SK-N-SH (cell line): ENCODE results near the gene FAM3C. TPM values are rescaled to one million over a fixed set of nuclear protein-coding genes. Genes with fewer than 3 reads are reported as not detected.

ENCODE experiments used
- CTCF ChIA-PET: fragments of 300-600, 350-600 bp; formaldehyde crosslinking; extraction: SDS; loops from one replicate; lab custom pipeline; 2021; lab: Yijun Ruan, JAX
- POLR2A ChIA-PET: fragments of 350-600 bp; sonication (Branson Sonifier 250); formaldehyde crosslinking; extraction: SDS; loops from one replicate; lab custom pipeline; 2020; ENCODE audit warnings: antibody characterized with exemption, inconsistent platforms; lab: Yijun Ruan, JAX
- DNase-seq: peaks from one replicate; pipeline ENCODE4 v3.0.0; 2012
- H2AFZ ChIP-seq: fragments of 200-600 bp; sonication (generic); 2 replicates; pipeline ENCODE4 v1.8.1; 2016; ENCODE audit warnings: antibody characterized with exemption, mild to moderate bottlenecking, low read depth
- H3F3A ChIP-seq: fragments of 200-600 bp; sonication (generic); replicated peaks from 2 replicates; pipeline ENCODE3; 2016; ENCODE audit warnings: antibody characterized with exemption, mild to moderate bottlenecking; ENCODE audit not compliant: insufficient read depth
- H3K27ac ChIP-seq, 2 experiments: fragments of 200-500 bp in 1 of 2; fragments of 200-600 bp in 1 of 2; sonication (Bioruptor generic) in 1 of 2; sonication (generic), shearing (Covaris generic) in 1 of 2; 2 replicates each; pipeline versions ENCODE4 v1.5.1 to v1.6.1; 2014 to 2016; ENCODE audit warnings: low read depth in 2 of 2, inconsistent platforms in 1 of 2, low read length in 1 of 2, mild to moderate bottlenecking in 1 of 2, mixed read lengths in 1 of 2
- H3K27me3 ChIP-seq: fragments of 200-600 bp; sonication (generic), shearing (Covaris generic); 2 replicates; pipeline ENCODE4 v1.6.1; 2016; ENCODE audit warnings: mixed run types; ENCODE audit not compliant: insufficient read depth
- H3K36me3 ChIP-seq, 2 experiments: fragments of 200-500 bp in 1 of 2; fragments of 200-600 bp in 1 of 2; sonication (Bioruptor generic) in 1 of 2; sonication (generic) in 1 of 2; replicated peaks in 1 of 2; 2 replicates each; pipeline versions ENCODE3 to v1.5.1; 2014 to 2016; ENCODE audit warnings: low read length in 1 of 2, mild to moderate bottlenecking in 1 of 2; ENCODE audit not compliant: insufficient read depth in 2 of 2, control insufficient read depth in 1 of 2
- H3K4me1 ChIP-seq, 2 experiments: fragments of 200-500 bp in 1 of 2; fragments of 200-600 bp in 1 of 2; sonication (Bioruptor generic) in 1 of 2; sonication (generic), shearing (Covaris generic) in 1 of 2; 2 replicates each; pipeline versions ENCODE4 v1.5.1 to v1.6.1; 2014 to 2016; ENCODE audit warnings: low read depth in 1 of 2, low read length in 1 of 2, mixed run types in 1 of 2; ENCODE audit not compliant: insufficient read depth in 2 of 2, control insufficient read depth in 1 of 2
- H3K4me2 ChIP-seq: fragments of 200-600 bp; sonication (generic), shearing (Covaris generic); 2 replicates; pipeline ENCODE4 v1.6.1; 2017; ENCODE audit warnings: mixed run types
- H3K4me3 ChIP-seq, 2 experiments: fragments of 200-500 bp in 1 of 2; fragments of 200-600 bp in 1 of 2; sonication (Bioruptor generic) in 1 of 2; sonication (generic), shearing (Covaris generic) in 1 of 2; 2 replicates each; pipeline versions ENCODE4 v1.5.1 to v1.8.1; 2014 to 2016; ENCODE audit warnings: low read depth in 2 of 2, inconsistent platforms in 1 of 2, low read length in 1 of 2, mild to moderate bottlenecking in 1 of 2, mixed read lengths in 1 of 2, moderate library complexity in 1 of 2
- H3K79me2 ChIP-seq: fragments of 200-600 bp; sonication (generic); 2 replicates; pipeline ENCODE4 v1.8.1; 2017; ENCODE audit warnings: mild to moderate bottlenecking; ENCODE audit not compliant: insufficient read depth
- H3K9ac ChIP-seq: fragments of 200-600 bp; sonication (generic); 2 replicates; pipeline ENCODE4 v1.6.1; 2017; ENCODE audit warnings: mixed run types
- H3K9me2 ChIP-seq: fragments of 200-600 bp; sonication (generic); 2 replicates; pipeline ENCODE4 v1.6.1; 2017; ENCODE audit warnings: mixed run types
- H3K9me3 ChIP-seq: fragments of 200-600 bp; sonication (generic); 2 replicates; pipeline ENCODE4 v1.6.1; 2017; ENCODE audit warnings: mixed run types, mild to moderate bottlenecking, moderate library complexity
- H4K20me1 ChIP-seq: fragments of 200-600 bp; sonication (generic); 2 replicates; pipeline ENCODE4 v1.6.1; 2017; ENCODE audit warnings: mild to moderate bottlenecking, mixed run types; ENCODE audit not compliant: insufficient read depth
- ELF1 ChIP-seq: IDR thresholded peaks from 2 replicates; pipeline ENCODE4 v1.4.0; 2012
- FOSL2 ChIP-seq: IDR thresholded peaks from 2 replicates; pipeline ENCODE4 v1.4.0; 2012; ENCODE audit warnings: low read depth, mild to moderate bottlenecking, moderate library complexity, borderline replicate concordance
- FOXJ3 ChIP-seq: sonication (generic); formaldehyde crosslinking; IDR thresholded peaks from 2 replicates; pipeline ENCODE4 v1.5.1; 2020; ENCODE audit warnings: mild to moderate bottlenecking, missing genetic modification reagents
- FOXM1 ChIP-seq: IDR thresholded peaks from 2 replicates; pipeline ENCODE4 v1.4.0; 2012; ENCODE audit warnings: low read depth, mild to moderate bottlenecking
- GABPA ChIP-seq: IDR thresholded peaks from 2 replicates; pipeline ENCODE4 v1.4.0; 2012; ENCODE audit warnings: low read depth, mild to moderate bottlenecking
- MEF2A ChIP-seq: IDR thresholded peaks from 2 replicates; pipeline ENCODE4 v1.4.0; 2012; ENCODE audit warnings: low read depth, borderline replicate concordance
- MXI1 ChIP-seq: IDR thresholded peaks from 2 replicates; pipeline ENCODE4 v1.6.1; 2012; ENCODE audit warnings: mild to moderate bottlenecking, low read depth, low read length, improper control_type of control experiment
- NFIC ChIP-seq: IDR thresholded peaks from 2 replicates; pipeline ENCODE4 v1.4.0; 2012; ENCODE audit warnings: borderline replicate concordance
- RAD21 ChIP-seq: IDR thresholded peaks from 2 replicates; pipeline ENCODE4 v1.6.1; 2012; ENCODE audit warnings: mild to moderate bottlenecking, low read length
- SIN3A ChIP-seq: IDR thresholded peaks from 2 replicates; pipeline ENCODE4 v1.6.1; 2012; ENCODE audit warnings: low read depth, mild to moderate bottlenecking, low read length, moderate library complexity, borderline replicate concordance
- YY1 ChIP-seq: IDR thresholded peaks from 2 replicates; pipeline ENCODE4 v1.4.0; 2012; ENCODE audit warnings: low read depth, mild to moderate bottlenecking
- WGBS: methylation state at CpG from one replicate; pipeline ENCODE4 v1.1.6; 2017; ENCODE audit warnings: low lambda C conversion rate; 5-methylcytosine and 5-hydroxymethylcytosine counted together
- polyA plus RNA-seq, 3 experiments: library from polyadenylated mRNA; depleted of rRNA; stranded (reverse); fragments of >200 nt; gene quantifications; 2 replicates each; pipeline ENCODE4 v1.2.3, GENCODE V29; 2012
- TF ChIP-seq, protein P1 (sequence below): fragments of 150-350 bp; IDR thresholded peaks from 2 replicates; pipeline ENCODE4 v1.6.1; 2016; ENCODE audit warnings: mild to moderate bottlenecking, low read depth, low read length
- TF ChIP-seq, protein P2 (sequence below): IDR thresholded peaks from 2 replicates; pipeline ENCODE4 v1.4.0; 2012; ENCODE audit warnings: low read depth, borderline replicate concordance

Gene FAM3C
- polyA plus RNA-seq, 1 of the 3 experiments (the other 2 are of a cell fraction): 80.0 TPM

DNA sequence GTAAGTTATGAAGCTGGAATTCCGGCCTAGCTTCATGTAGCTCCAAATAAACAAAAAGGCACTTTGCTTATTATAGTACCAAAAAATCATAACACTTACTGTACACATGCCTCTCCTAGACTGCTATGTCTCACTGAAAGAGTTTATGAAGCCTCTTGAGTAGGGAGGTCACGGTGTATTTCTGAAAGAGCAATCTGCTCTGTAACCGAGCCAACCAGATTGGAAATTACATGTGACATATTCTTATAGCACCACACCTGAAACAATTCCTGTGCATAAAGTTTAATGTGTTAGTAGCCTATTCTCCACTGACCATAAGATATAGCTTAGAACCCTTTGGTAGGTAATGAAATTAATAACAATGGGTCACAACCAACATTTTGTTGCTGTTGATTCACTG, 1.3 kb upstream of the FAM3C start:
- Histone ChIP-seq H3K4me2 (no peak overlapping the region), H4K20me1 (peaks cover 13% of the 10 kb centered on the region; the same call in 1 of the 2 replicates), H2AFZ (peak overlapping the region; percentile 2; the same call in 1 of the 2 replicates), H3K9ac (no peak overlapping the region), H3K4me1 (peaks cover 7 to 11% of the 10 kb centered on the region in 2 experiments; a peak in 2 of 4 replicates), H3K27ac (no peak overlapping the region), H3F3A (no peaks in the 10 kb centered on the region), H3K36me3 (peaks cover 11 to 15% of the 10 kb centered on the region in 2 experiments), H3K27me3 (no peaks in the 10 kb centered on the region), H3K79me2 (peaks cover 36% of the 10 kb centered on the region), H3K9me2 (no peaks in the 10 kb centered on the region), H3K9me3 (no peaks in the 10 kb centered on the region), H3K4me3 (no peak overlapping the region)
- ChIA-PET POLR2A (interaction anchor here (1.1 to 1.5 kb wide), 2 partner anchors 30 to 51 kb away, joined by 3 to 5 read pairs; no protein-coding TSS in a partner anchor), CTCF (interaction anchor here (1.0 to 5.7 kb wide), 17 partner anchors 9 to 289 kb away, joined by 3 to 71 read pairs (median 12); no protein-coding TSS in a partner anchor)
- DNase-seq: no peak
- 91% methylated on average over 3 of the region's 3 CpGs for WGBS
- TF ChIP-seq FOXJ3 (CRISPR knock-in tag) (no peak), GABPA (no peak), MEF2A (no peak), MXI1 (no peak), FOSL2 (no peak), RAD21 (no peak), SIN3A (no peak), YY1 (no peak), FOXM1 (no peak), NFIC (no peak)
- TF ChIP-seq, protein P1, sequence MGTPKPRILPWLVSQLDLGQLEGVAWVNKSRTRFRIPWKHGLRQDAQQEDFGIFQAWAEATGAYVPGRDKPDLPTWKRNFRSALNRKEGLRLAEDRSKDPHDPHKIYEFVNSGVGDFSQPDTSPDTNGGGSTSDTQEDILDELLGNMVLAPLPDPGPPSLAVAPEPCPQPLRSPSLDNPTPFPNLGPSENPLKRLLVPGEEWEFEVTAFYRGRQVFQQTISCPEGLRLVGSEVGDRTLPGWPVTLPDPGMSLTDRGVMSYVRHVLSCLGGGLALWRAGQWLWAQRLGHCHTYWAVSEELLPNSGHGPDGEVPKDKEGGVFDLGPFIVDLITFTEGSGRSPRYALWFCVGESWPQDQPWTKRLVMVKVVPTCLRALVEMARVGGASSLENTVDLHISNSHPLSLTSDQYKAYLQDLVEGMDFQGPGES: no peak
- TF ChIP-seq, protein P2, sequence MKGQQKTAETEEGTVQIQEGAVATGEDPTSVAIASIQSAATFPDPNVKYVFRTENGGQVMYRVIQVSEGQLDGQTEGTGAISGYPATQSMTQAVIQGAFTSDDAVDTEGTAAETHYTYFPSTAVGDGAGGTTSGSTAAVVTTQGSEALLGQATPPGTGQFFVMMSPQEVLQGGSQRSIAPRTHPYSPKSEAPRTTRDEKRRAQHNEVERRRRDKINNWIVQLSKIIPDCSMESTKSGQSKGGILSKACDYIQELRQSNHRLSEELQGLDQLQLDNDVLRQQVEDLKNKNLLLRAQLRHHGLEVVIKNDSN: no peak

DNA sequence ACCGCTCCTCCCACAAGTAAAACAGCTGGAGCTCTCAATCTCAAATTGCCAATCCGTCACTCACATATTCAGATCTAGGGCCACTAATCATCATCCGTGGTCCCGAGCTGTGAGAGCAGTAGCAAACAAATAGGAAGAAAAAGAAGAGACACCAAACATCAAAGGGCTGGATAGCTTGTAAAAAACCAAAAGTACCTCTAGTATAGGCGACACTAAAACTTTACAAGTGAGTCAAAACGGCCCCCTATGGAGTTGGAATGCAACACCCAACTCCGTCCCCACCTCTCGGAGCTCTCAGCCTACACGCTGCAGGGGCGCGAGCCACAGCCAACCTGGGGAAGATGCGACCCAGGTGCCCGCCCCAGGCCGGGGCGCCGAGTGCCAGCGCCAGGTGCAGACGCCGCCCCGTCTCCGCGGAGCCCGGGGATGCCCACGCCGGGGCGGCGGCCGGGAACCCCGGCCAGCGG, 581 bp downstream of the FAM3C start:
- TF ChIP-seq ELF1 (no peak), MXI1 (peak; percentile 39; the same call in 1 of the 2 replicates), FOSL2 (0 out of 2 replicates have a peak, but pooled peaks have one; percentile 2)
- peak; percentile 26 for DNase-seq
- Histone ChIP-seq H3F3A (no peaks in the 10 kb centered on the region), H3K9ac (peak overlapping the region; percentile 83), H3K4me3 (peak overlapping the region; percentile 93 to 99), H4K20me1 (peaks cover 28% of the 10 kb centered on the region), H3K9me3 (no peaks in the 10 kb centered on the region), H3K4me1 (peaks cover 0 to 11% of the 10 kb centered on the region in 2 experiments; a peak in 2 of 4 replicates), H2AFZ (peak overlapping the region; percentile 66), H3K36me3 (peaks cover 15 to 24% of the 10 kb centered on the region in 2 experiments), H3K4me2 (peak overlapping the region; percentile 71), H3K27ac (peak overlapping the region; percentile 73 to 88), H3K27me3 (no peaks in the 10 kb centered on the region), H3K9me2 (no peaks in the 10 kb centered on the region), H3K79me2 (peaks cover 53% of the 10 kb centered on the region)
- 4% methylated on average over 12 of the region's 30 CpGs for WGBS
- POLR2A ChIA-PET: interaction anchor here (2.0 kb wide), 1 partner anchor 16 kb away, joined by 6 read pairs; no protein-coding TSS in a partner anchor
- CTCF ChIA-PET: interaction anchor here (0.6 to 5.7 kb wide), 47 partner anchors 10 to 603 kb away, joined by 3 to 71 read pairs (median 5); no protein-coding TSS in a partner anchor
